OCI-LY7 (cell line): ENCODE results near the gene LRRTM1. TPM values are rescaled to one million over a fixed set of nuclear protein-coding genes. Genes with fewer than 3 reads are reported as not detected.

Source experiments
- BruUV-seq: library from RNA; stranded (reverse); fragments of 400-500 nt; replicated peaks from 2 replicates; lab custom pipeline; 2021; lab: Mats Ljungman, UMichigan
- CTCF ChIA-PET: fragments of 300-600 bp; sonication (Branson Sonifier 250); formaldehyde crosslinking; loops from one replicate; lab custom pipeline; 2022; ENCODE audit warnings: antibody characterized with exemption; ENCODE audit not compliant: unreplicated experiment; lab: Charles Lee
- POLR2A ChIA-PET: fragments of 300-600 bp; sonication (Branson Sonifier 250); formaldehyde crosslinking; loops from one replicate; lab custom pipeline; 2022; ENCODE audit warnings: antibody characterized with exemption; lab: Charles Lee
- DNase-seq: peaks from one replicate; pipeline ENCODE4 v3.0.0-alpha.2; 2015; ENCODE audit warnings: low spot score
- H2AFZ ChIP-seq: fragments of 200-600 bp; sonication (generic), shearing (Covaris generic); 2 replicates; pipeline ENCODE4 v1.6.1; 2014; ENCODE audit warnings: mild to moderate bottlenecking, antibody characterized with exemption, low read length, moderate library complexity
- H3K27ac ChIP-seq: fragments of 200-600 bp; sonication (generic); 2 replicates; pipeline ENCODE4 v1.5.1; 2014; ENCODE audit warnings: mixed run types, low read depth, mild to moderate bottlenecking, moderate library complexity, low read length, inconsistent platforms; ENCODE audit not compliant: poor library complexity, severe bottlenecking
- H3K36me3 ChIP-seq: fragments of 200-600 bp; sonication (generic); 2 replicates; pipeline ENCODE4 v1.6.1; 2014; ENCODE audit warnings: mild to moderate bottlenecking, antibody characterized with exemption, low read length, moderate library complexity, mixed read lengths; ENCODE audit not compliant: insufficient read depth
- H3K4me1 ChIP-seq: fragments of 200-600 bp; sonication (generic); 2 replicates; pipeline ENCODE4 v1.5.1; 2014; ENCODE audit warnings: mild to moderate bottlenecking, low read length; ENCODE audit not compliant: insufficient read depth, poor library complexity, severe bottlenecking
- H3K4me2 ChIP-seq: fragments of 200-600 bp; sonication (generic); 2 replicates; pipeline ENCODE4 v1.6.1; 2014; ENCODE audit warnings: mild to moderate bottlenecking, low read length
- H3K4me3 ChIP-seq: fragments of 200-600 bp; sonication (generic); 2 replicates; pipeline ENCODE4 v1.5.1; 2014; ENCODE audit warnings: mild to moderate bottlenecking, low read depth, low read length; ENCODE audit not compliant: poor library complexity, severe bottlenecking
- H3K79me2 ChIP-seq: fragments of 200-600 bp; sonication (generic); 2 replicates; pipeline ENCODE4 v1.6.1; 2016; ENCODE audit warnings: low read depth, mild to moderate bottlenecking, low read length, moderate library complexity, mixed read lengths; ENCODE audit not compliant: insufficient read depth
- H3K9me2 ChIP-seq: fragments of 200-600 bp; sonication (generic); 2 replicates; pipeline ENCODE4 v1.6.1; 2016; ENCODE audit warnings: mild to moderate bottlenecking, low read length, mixed read lengths; ENCODE audit not compliant: insufficient read depth
- H3K9me3 ChIP-seq: fragments of 200-600 bp; sonication (generic); 2 replicates; pipeline ENCODE4 v1.6.1; 2014; ENCODE audit warnings: mild to moderate bottlenecking, mixed run types, low read length, mixed read lengths
- H4K20me1 ChIP-seq: fragments of 200-600 bp; sonication (generic); 2 replicates; pipeline ENCODE4 v1.6.1; 2014; ENCODE audit warnings: mild to moderate bottlenecking, antibody characterized with exemption, low read length, moderate library complexity, mixed read lengths; ENCODE audit not compliant: insufficient read depth
- EZH2phosphoT487 ChIP-seq: fragments of 200-600 bp; sonication (generic); IDR thresholded peaks from 2 replicates; pipeline ENCODE4 v1.6.1; 2018; ENCODE audit warnings: low read depth, borderline replicate concordance, mild to moderate bottlenecking, mixed run types, antibody characterized with exemption, low read length, moderate library complexity, mixed read lengths
- intact Hi-C: fragments of 100-400 bp; cut with micrococcal nuclease; formaldehyde crosslinking; loops from one replicate; pipeline ENCODE4 v1.10.0; 2022; ENCODE audit not compliant: unreplicated experiment
- total RNA-seq, 2 experiments: library from RNA; depleted of rRNA in 1 of 2; stranded (reverse); fragments of >200 nt in 1 of 2; shearing (Covaris generic) in 1 of 2; gene quantifications; 2 replicates each; pipeline ENCODE4 v1.2.3, GENCODE V29; 2014 to 2022
- TF ChIP-seq, protein P1 (sequence below): fragments of 200-600 bp; sonication (generic); conservative IDR thresholded peaks from 2 replicates; pipeline ENCODE4 v1.5.1; 2014; ENCODE audit warnings: mild to moderate bottlenecking, antibody characterized with exemption, low read length, moderate library complexity, mixed read lengths

LRRTM1 gene
- total RNA-seq, 2 experiments from 2014 or later: not detected

DNA sequence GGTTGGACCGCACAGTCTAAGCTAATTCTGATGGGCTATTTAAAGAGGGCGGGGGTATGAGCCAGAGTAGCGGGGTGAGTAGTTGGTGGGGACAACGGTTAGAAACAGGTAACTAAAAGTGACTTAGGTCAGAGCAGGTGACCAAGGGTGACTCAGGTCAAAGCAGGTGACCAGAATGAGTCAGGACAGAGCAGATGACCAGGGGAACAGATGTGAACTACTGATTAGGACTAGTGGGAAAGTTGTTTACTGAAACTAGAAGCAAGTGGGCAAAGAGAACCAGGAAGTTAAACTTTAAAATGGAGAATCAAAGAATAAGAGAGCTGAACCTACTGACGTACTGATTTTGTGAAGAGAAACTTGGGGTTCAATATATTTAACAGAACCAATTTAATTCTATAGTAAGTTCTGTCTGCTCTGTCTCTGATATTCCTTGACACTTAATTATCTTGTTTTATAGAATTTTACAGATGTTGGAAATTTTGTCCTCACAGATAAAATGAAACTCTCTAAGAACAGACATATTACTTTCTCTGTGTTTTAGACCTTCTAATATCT, 7.8 kb upstream of the LRRTM1 start:
- H3K4me1 ChIP-seq: no peaks in the 10 kb centered on the region
- H3K9me2 ChIP-seq: no peaks in the 10 kb centered on the region
- H4K20me1 ChIP-seq: no peaks in the 10 kb centered on the region
- POLR2A ChIA-PET: no interaction called here
- no peaks in the 10 kb centered on the region for H3K79me2 ChIP-seq
- no peak overlapping the region for H3K4me2 ChIP-seq
- CTCF ChIA-PET: interaction anchor here (0.8 kb wide), 1 partner anchor 48 kb away, joined by 3 read pairs; no protein-coding TSS in a partner anchor
- no peak overlapping the region for H3K4me3 ChIP-seq
- H3K36me3 ChIP-seq: no peaks in the 10 kb centered on the region
- no peak overlapping the region for H2AFZ ChIP-seq
- no TSS peak for BruUV-seq
- no peaks in the 10 kb centered on the region for H3K9me3 ChIP-seq
- TF ChIP-seq EZH2phosphoT487: no peak
- TF ChIP-seq, protein P1, sequence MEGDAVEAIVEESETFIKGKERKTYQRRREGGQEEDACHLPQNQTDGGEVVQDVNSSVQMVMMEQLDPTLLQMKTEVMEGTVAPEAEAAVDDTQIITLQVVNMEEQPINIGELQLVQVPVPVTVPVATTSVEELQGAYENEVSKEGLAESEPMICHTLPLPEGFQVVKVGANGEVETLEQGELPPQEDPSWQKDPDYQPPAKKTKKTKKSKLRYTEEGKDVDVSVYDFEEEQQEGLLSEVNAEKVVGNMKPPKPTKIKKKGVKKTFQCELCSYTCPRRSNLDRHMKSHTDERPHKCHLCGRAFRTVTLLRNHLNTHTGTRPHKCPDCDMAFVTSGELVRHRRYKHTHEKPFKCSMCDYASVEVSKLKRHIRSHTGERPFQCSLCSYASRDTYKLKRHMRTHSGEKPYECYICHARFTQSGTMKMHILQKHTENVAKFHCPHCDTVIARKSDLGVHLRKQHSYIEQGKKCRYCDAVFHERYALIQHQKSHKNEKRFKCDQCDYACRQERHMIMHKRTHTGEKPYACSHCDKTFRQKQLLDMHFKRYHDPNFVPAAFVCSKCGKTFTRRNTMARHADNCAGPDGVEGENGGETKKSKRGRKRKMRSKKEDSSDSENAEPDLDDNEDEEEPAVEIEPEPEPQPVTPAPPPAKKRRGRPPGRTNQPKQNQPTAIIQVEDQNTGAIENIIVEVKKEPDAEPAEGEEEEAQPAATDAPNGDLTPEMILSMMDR: no peak
- no peak overlapping the region for H3K27ac ChIP-seq
- intact Hi-C loops: no loop called here
- DNase-seq: no peak

DNA sequence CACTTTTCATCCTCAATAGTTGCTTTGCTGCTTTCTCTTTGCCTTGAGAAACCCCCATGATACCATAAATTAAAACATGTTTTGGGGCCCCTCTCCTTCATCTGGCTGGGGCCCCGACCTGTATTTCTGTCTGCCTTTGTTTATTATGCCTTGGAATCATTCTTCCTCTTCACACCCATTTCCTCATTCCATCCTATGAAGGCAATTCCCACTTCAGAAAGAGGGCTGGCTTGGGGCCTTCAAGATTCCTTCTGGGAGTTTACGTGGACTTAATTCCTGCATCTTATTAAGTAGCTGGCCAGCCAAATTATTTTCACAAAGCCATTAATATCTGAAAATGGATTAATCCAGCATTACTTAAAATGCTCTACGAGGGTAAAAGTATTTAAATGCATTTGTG, 6.8 kb upstream of the LRRTM1 start:
- TF ChIP-seq, protein P1: no peak
- no peaks in the 10 kb centered on the region for H3K36me3 ChIP-seq
- no peak overlapping the region for H2AFZ ChIP-seq
- H3K79me2 ChIP-seq: no peaks in the 10 kb centered on the region
- no peaks in the 10 kb centered on the region for H3K4me1 ChIP-seq
- no peak overlapping the region for H3K27ac ChIP-seq
- no peak for DNase-seq
- ChIA-PET POLR2A (no interaction called here), CTCF (interaction anchor here (0.8 kb wide), 1 partner anchor 49 kb away, joined by 3 read pairs; no protein-coding TSS in a partner anchor)
- H4K20me1 ChIP-seq: no peaks in the 10 kb centered on the region
- BruUV-seq: no TSS peak
- H3K9me3 ChIP-seq: no peaks in the 10 kb centered on the region
- H3K4me3 ChIP-seq: no peak overlapping the region
- H3K9me2 ChIP-seq: no peaks in the 10 kb centered on the region
- intact Hi-C loops: no loop called here
- H3K4me2 ChIP-seq: no peak overlapping the region

DNA sequence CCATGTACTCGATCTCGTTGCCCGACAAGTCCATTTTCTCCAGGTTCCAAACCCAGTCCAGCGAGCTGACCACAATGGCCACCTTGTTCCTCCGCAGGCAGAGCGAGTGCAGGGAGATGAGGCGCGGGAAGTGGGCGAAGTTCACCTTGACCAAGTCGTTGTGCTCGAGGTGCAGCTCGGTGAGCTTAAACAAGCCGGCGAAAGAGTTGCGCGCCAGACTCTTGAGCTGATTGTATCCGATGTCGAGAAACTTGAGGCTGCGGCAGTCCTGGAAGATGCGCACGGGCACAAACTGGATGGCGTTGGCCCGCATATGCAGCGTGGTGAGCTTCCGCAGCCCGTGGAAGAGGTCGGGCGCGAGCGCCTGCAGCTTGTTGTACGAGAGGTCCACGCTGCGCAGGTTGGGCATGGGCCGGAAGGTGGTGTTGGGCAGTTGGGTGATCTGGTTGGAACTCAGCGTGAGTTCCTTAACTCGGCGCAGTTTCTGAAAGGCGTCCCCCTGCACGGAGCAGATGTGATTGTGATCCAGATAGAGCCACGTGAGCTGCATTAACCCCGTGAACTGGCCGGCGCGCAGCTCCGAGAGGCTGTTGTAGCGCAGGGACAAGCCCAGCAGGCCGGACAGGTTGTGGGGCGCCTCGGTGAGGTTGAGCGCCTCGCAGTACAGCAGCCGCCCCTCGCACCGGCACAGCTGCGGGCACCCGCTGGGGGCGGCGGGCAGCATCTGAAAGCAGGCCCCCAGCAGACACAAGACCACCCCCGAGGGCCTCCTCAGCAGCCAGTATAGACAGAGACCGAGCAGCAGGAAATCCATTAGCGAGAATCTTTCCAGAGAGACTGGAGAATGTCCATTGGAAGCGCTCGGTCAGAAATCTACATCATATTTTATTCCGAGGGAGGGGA, 1.3 kb downstream of the LRRTM1 start:
- DNase-seq: no peak
- POLR2A ChIA-PET: no interaction called here
- CTCF ChIA-PET: no interaction called here
- Histone ChIP-seq H3K9me3 (no peaks in the 10 kb centered on the region), H3K36me3 (no peaks in the 10 kb centered on the region), H3K27ac (no peak overlapping the region), H4K20me1 (no peaks in the 10 kb centered on the region), H2AFZ (no peak overlapping the region), H3K4me1 (no peaks in the 10 kb centered on the region), H3K79me2 (no peaks in the 10 kb centered on the region), H3K4me2 (no peak overlapping the region), H3K9me2 (no peaks in the 10 kb centered on the region), H3K4me3 (no peak overlapping the region)
- intact Hi-C loops: no loop called here
- BruUV-seq: no TSS peak
- no peak for TF ChIP-seq EZH2phosphoT487
- TF ChIP-seq, protein P1: no peak
